NCI-H345 treated with DMSO at 0.1 percent for 48 hours (cell line): ENCODE measurements around the gene CD163L1.

Experiments used
- DNase-seq: peaks from one replicate; lab custom pipeline; 2025; ENCODE audit not compliant: unreplicated experiment; lab: John Stamatoyannopoulos, UW

The CD163L1 gene

GRCh38 chr12:7327918-7328317 lies 116.0 kb downstream of the CD163L1 start:
- DNase-seq, result no peak

- no peak for DNase-seq
These were observed 119.8 kb downstream of the CD163L1 start for GRCh38 chr12:7324176-7324575.

- no peak for DNase-seq
These were observed 121.4 kb downstream of the CD163L1 start for GRCh38 chr12:7322599-7322998.

GRCh38 chr12:7321624-7322023 lies 122.3 kb downstream of the CD163L1 start:
- no peak for DNase-seq

- no peak for DNase-seq
These were observed 124.0 kb downstream of the CD163L1 start for GRCh38 chr12:7319930-7320329.

- no peak for DNase-seq
These were observed 133.9 kb downstream of the CD163L1 start for GRCh38 chr12:7310070-7310469.
